Mucosa of descending colon (tissue), 3 donors: ENCODE results near the gene OR2T2. TPM values are rescaled to one million over a fixed set of nuclear protein-coding genes. Genes with fewer than 3 reads are reported as not detected.
"Not testable (repeated sequence)": the region's sequence is repeated elsewhere in the genome, so short reads cannot be mapped to it uniquely, and the experiment has no call there.

Experiments used
- ATAC-seq: fragments of 200-7000 bp; cut with Tn5 transposase; one replicate; pipeline ENCODE4 v1.9.1; 2020; ENCODE audit warnings: mild to moderate bottlenecking, moderate library complexity
- DNase-seq, 3 donors: peaks; one replicate each; pipeline ENCODE4 v3.0.0-alpha.2; 2020
- H3K36me3 ChIP-seq: fragments of 200-600 bp; one replicate; pipeline ENCODE4 v1.8.0; 2021; ENCODE audit warnings: low read depth, mild to moderate bottlenecking
- H3K4me1 ChIP-seq: fragments of 200-600 bp; one replicate; pipeline ENCODE4 v1.8.0; 2021; ENCODE audit warnings: low read depth, mild to moderate bottlenecking
- H3K4me3 ChIP-seq: fragments of 200-600 bp; one replicate; pipeline ENCODE4 v1.8.0; 2021; ENCODE audit warnings: mild to moderate bottlenecking
- H3K9me3 ChIP-seq: fragments of 200-600 bp; one replicate; pipeline ENCODE4 v1.8.0; 2021; ENCODE audit warnings: mild to moderate bottlenecking
- intact Hi-C, 2 donors: fragments of 100-400 bp; cut with DNase I in 1 of 2; cut with micrococcal nuclease in 1 of 2; formaldehyde crosslinking; loops; one replicate each; pipeline versions ENCODE4 v1.11.0 to v1.11.1; 2022; cut with DNase I, micrococcal nuclease
- total RNA-seq, 3 donors: library from RNA; stranded (reverse); fragmentation: NEBNext Ultra II Directional in 2 of 3; extraction: Animal tissue kit (Norgen Biotek cat#: 25700) in 2 of 3; gene quantifications; one replicate each; pipeline versions ENCODE4 v1.2.1 to v1.2.4, GENCODE V29; 2021 to 2023
- donor health status: DM: no; HTN: no; CAD: no; lungs with moderate emphysema.
- donor health status: DM: no; HTN: no; CAD: no.
- donor health status: DM: no; HTN: yes; CAD: no.

Gene OR2T2
- total RNA-seq, 3 donors from 2014 or later = not detected

DNA sequence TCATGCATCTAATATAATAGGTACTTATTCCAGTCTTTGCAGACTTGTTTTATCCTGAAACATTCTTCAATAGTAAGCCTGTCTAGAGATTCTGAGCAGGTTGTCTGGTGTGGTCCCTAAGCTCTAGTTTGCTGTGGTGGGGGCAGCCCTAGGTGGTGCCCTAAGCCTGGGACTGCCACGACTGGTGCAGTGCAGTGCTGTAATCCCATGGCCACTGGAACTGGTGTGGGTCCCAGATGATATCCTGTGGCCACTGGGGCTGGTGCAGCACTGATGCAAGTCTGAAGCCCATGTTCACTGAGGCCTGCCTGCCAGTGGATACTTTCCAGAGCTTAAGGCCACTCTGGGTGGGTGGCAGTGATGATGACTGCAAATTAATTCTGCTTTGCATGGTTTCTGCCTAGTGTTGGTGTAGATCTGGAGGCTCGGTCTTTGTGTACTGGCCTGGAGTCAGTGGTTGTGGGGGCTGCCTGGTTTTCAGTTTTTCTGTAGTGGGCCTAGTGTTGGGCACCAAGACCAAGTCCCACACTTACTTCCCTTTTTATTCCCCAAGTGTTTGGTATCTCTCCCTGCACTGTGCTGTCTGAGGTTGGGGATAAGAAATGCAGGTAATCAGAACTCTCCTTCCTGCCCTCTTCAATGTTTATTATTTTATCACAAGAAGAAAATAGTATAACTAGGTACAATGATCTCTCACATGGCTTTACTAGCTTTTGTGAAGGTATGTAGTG lies 55.0 kb downstream of the OR2T2 start:
- H3K9me3 ChIP-seq, H3K36me3 ChIP-seq, H3K4me3 ChIP-seq, ATAC-seq, DNase-seq, intact Hi-C loops, H3K4me1 ChIP-seq: not testable (repeated sequence)

Other genes starting within 250 kb of the OR2T2 start
- gene OR2M3, start 248.4 kb upstream of the OR2T2 start, total RNA-seq = not detected
- gene OR2M4, start 214.2 kb upstream of the OR2T2 start, total RNA-seq = not detected
- not detected for gene OR2T33, start 167.7 kb upstream of the OR2T2 start, total RNA-seq
- not detected for gene OR2T12, start 142.2 kb upstream of the OR2T2 start, total RNA-seq
- gene OR2M7, start 121.1 kb upstream of the OR2T2 start, total RNA-seq = not detected
- not detected for gene OR14C36, start 96.9 kb upstream of the OR2T2 start, total RNA-seq
- not detected for gene OR2T4, start 84.0 kb upstream of the OR2T2 start, total RNA-seq
- gene OR2T6, start 69.9 kb upstream of the OR2T2 start, total RNA-seq = not detected
- gene OR2T1, start 42.6 kb upstream of the OR2T2 start, total RNA-seq = not detected
- not detected for gene OR2T3, start 27.7 kb downstream of the OR2T2 start, total RNA-seq
- not detected for gene OR2T5, start 43.0 kb downstream of the OR2T2 start, total RNA-seq
- gene OR2G6, start 62.4 kb downstream of the OR2T2 start, total RNA-seq = not detected
- gene OR2T29, start 117.1 kb downstream of the OR2T2 start, total RNA-seq = not detected
- gene OR2T34, start 129.1 kb downstream of the OR2T2 start, total RNA-seq = not detected
- not detected for gene OR2T10, start 152.1 kb downstream of the OR2T2 start, total RNA-seq
- not detected for gene OR2T11, start 189.5 kb downstream of the OR2T2 start, total RNA-seq
- not detected for gene OR2T35, start 199.6 kb downstream of the OR2T2 start, total RNA-seq
- gene OR2T27, start 209.9 kb downstream of the OR2T2 start, total RNA-seq = not detected